HuH-7 (cell line): ENCODE results near the gene FAM221B.

Experiments
- DNase-seq: peaks from one replicate; pipeline ENCODE4 v3.0.0; 2011; ENCODE audit warnings: low spot score

FAM221B gene

DNA sequence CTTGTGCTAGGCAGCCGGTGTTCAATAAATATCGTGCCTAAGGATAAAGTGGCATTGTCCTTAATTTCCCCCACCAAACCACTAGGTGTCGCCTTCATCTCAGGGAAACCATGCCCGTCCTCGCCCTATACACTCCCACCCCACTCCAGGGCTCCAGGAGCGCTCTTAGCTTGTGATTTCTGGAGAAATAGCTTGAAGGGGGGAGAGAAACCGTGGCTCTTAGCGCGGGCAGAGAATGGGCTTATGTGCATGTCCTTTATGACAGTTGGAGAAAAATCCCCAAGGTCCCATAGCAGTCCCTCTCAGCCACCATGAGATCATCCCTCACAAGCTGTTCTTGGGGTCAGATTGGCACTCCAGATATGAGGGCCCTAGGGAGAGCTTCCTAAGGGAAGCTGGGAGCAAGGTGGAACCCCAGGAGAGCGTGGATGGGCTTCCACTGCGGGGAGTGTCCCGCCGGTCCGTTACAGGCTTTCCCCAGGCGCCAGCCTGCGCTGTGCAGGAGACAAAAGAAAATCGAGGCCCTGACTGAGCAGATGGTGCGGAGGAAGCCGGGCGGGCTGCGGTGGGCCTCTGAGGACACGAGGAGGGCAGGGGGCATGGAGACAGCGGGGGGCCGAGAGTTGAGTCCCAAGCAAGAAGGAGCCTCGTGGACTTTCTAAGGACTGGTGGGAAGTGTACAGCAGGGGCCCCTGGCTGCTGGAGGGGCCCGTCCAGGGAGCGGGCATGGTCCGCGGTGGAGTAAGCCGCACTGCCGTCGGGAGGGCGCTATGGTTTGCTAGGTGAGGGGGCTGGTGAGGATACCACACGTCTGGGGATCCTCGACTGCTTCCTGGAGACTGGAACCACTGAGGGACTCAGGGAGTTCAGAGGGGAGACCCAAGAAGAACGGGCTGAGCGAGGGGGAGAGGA, 37.9 kb downstream of the FAM221B start:
- peak; percentile 91 for DNase-seq

DNA sequence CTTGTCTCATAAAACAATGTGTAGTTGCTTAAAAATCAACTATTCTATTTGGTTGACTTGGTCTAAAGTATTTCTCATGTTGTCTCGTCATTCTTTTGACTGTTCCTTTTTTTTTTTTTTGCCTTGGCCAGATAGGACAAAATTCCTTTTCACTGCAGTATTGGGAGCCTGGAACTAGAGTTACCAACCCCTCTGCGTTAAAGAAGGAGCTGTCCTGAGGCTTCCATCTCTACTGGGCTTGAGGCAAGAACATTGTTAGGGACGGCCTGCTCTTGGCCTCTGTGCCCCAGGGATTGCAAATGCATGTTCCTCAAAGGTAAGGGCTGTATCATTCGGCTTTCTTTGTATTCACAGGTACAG, 38.5 kb downstream of the FAM221B start:
- DNase-seq: no peak

GRCh38 chr9:35789541-35789940, 39.0 kb downstream of the FAM221B start:
- DNase-seq: no peak

DNA sequence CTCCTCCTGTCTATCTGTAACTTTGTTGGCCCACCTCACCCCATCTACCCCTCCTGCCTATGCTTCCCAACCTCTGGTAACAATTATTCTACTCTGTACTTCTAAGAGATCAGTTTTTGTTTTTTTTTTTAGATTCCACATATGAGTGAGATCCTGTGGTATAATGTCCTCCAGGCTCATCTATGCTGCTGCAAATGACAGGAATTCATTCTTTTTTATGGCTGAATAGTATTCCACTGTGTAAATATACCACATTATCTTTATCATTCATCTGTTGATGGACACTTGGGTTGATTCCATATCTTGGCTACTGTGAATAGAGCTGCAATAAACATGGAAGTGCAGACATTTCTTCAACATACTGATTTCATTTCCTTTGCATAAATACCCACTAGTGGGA, 45.1 kb downstream of the FAM221B start:
- no peak for DNase-seq

- DNase-seq: no peak
Observed at GRCh38 chr9:35781066-35781465, 47.5 kb downstream of the FAM221B start.

GRCh38 chr9:35778496-35778895, 50.0 kb downstream of the FAM221B start:
- DNase-seq: no peak

GRCh38 chr9:35776018-35776417, 52.5 kb downstream of the FAM221B start:
- DNase-seq: no peak

DNA sequence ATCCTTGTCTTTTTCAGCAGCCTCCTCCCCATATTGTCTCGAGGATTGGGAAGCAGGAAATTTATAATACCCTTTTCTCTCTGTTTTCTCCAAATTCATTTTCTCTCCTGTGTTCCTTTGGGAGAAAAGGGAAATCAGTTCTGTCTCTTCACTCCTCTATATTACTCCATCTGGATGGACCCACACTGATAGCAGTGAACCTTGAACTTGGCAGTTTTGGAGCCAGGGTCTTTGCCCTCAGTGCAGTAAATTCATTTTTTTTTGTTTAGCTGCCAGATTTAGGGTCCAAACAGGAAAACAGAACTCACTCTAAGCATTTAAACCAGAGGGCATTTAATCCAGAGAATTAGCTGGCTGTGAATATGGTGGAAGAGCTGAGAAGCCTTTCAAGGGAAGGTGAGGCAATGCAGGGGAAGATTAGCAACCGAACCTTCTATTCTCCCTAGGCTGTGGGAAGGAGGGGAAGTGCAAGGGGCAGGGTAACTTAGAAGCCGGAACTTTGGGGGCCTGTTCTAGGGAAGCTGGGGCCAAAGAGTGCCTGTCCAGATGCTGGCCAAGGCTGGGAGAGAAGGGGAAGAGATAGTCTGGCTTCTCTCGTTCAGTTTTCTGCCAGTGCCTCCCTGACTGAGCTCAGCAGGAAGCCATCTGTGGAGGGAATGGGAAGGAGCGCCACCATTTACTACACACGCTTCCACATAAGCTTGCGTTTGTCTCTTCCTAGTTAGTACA, 53.5 kb downstream of the FAM221B start:
- DNase-seq: no peak

- no peak for DNase-seq
Observed at GRCh38 chr9:35771943-35772342, 56.6 kb downstream of the FAM221B start.

- DNase-seq: no peak
Observed at GRCh38 chr9:35771534-35771933, 57.0 kb downstream of the FAM221B start.

DNA sequence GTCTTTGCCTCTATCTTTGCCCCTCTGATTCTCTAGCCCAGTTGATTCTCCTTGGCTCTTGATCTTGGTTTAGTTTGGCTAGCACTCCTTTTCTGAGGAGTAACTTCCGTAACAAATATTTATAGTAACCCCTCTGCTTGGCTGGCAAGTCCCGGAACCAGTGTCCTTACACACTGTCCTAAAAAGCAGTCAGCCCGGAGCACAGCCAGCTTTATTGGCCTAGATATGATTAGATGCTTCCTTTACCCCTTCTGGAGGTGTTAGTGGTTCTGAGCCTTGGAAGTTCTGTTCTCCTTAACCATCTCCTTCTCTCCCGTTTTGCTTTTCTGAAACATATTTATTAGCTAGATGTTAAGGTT, 57.5 kb downstream of the FAM221B start:
- no peak for DNase-seq

- no peak for DNase-seq
Observed at GRCh38 chr9:35769763-35770162, 58.8 kb downstream of the FAM221B start.

GRCh38 chr9:35767458-35767857, 61.1 kb downstream of the FAM221B start:
- no peak for DNase-seq

DNA sequence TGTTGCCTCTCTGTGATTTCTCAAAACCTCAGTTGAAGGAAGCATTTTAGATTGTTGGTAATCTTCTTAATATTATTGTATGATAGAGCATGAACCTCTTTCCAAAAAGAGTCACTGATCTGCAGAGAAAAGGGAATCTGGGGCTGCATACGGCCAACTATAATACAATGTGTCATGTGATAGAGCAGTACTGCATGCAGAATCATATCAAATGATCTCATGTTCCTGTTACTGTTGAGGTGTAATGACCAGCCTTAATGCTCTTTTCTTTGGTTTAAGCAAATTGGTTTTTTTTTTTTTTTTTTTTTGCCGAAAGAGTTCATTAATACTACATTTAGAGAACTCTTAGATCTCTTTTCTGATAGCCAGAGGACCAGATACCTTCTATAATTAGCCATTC, 61.5 kb downstream of the FAM221B start:
- no peak for DNase-seq
